HG03571 (cell line): ENCODE results near the gene CEP57L1.
A peak's percentile ranks its signal among the peaks of the same experiment; 100 is the strongest.

ENCODE experiments used
- ATAC-seq: cut with Tn5 transposase; IDR thresholded peaks from one replicate; pipeline ENCODE4 v1.9.1; 2021; ENCODE audit not compliant: unreplicated experiment

Gene CEP57L1

DNA sequence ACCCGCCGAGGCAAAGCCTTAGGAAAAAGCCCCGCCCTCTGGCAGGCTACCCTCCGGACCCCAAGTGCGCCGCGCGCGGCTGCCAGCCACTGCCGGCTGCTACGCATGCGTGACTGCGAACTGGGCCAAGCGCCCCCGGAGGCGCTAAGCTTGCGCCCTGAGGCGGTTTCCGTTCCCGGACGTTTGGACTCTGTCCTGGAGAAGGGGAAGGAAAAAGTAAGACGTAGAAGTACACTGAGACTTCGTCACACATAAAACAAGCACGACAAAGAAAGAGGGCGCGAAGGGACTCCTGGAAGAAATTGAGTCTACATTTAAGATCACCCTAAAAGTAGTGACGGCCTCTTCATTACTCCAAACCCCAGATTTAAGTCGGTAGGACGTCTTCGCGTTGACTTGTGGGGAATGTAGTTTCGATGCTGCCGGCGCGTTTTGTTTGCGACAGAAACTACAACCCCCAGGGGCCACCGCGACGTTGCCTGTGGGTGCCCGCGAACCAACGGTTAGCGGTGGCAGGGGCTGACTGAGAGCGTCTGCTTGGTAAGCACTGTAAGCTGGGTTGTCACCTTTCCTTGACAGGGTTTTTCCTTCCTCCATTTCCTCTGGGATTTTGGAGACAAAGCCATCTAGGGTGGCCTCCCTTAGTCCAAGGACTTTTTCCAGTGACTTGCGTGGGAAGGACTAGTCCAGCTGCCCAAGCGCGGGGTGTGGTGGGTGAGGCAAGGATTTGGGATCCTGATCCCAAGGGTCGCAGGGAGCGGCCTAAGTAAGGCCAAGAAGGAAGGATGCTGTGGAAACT, at the start of gene CEP57L1:
Gene CEP57L1, plus strand, starts transcription at position 472 of the 799 bp plus-strand sequence. CDS start 49,715 bp downstream, outside the sequence.
- ATAC-seq, result peak; percentile 71

DNA sequence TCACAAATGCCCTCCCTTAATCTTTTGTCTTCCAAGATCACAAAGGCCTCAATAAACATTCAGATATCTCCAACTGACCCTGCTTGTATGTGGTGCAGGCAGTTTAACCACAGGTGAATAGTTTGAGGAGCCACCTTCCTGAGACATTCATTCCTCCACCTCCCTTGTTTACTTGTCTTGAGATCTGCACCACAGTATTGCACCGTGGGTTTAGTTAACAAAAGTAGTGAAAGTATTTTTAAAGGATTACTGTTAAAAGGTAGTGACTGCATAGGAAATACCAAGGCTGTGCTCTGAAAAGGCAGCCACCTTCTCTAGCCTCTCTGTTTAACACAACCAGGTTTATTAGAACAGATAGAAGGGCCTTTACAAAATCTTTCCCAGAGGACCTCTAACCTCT, 47.1 kb upstream of the CEP57L1 start:
- no peak for ATAC-seq

DNA sequence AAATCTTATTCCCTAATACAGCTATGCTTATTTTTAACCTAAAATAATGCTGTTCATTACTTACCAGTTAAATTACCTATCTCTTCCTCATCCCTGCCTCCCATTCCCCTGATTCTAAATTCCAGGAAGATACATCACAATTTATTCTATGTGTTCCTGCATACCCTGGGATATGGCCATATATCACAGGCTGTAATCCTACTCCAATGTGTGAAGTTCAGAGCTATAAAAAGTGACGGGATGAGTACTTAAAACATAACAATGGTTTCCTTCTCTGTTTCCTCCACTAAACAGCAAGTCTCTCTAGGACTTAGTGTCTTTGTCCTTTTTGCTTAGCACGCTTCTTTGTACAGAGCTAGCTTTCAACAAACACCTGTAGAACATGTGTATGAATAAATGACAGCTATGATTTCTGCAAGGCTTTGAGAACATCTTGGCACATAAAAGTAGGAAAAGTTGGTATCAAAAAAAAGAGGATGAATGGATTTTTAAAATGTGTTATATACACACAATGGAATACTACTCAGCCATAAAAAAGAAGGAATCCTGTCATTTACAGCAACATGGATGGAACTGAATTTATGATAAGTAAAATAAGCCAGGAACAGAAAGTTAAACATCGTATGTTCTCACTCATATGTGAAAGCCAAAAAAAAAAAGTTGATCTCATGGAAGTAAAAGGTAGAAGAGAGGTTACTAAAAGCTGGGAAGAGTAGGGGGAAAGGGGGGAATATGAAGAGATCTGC, 46.5 kb upstream of the CEP57L1 start:
- no peak for ATAC-seq

DNA sequence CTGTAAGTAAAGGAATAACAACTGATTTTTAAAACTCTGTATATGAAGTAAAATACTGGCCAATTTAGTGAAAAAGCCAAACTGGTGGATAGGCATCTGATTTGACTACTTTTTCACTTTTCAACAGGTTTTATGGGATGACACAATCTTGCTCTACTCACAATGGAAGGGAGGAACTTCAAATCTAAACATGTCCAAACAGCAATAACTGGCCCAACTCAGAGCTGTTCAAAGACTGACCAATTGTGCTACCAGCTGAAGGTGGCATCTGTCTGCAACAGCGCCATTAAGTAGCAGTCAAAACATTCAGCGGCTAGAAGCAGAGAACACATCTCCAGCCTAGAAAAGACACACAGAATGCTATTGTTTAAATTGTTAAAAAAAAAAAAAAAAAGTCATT, 45.3 kb upstream of the CEP57L1 start:
- no peak for ATAC-seq

DNA sequence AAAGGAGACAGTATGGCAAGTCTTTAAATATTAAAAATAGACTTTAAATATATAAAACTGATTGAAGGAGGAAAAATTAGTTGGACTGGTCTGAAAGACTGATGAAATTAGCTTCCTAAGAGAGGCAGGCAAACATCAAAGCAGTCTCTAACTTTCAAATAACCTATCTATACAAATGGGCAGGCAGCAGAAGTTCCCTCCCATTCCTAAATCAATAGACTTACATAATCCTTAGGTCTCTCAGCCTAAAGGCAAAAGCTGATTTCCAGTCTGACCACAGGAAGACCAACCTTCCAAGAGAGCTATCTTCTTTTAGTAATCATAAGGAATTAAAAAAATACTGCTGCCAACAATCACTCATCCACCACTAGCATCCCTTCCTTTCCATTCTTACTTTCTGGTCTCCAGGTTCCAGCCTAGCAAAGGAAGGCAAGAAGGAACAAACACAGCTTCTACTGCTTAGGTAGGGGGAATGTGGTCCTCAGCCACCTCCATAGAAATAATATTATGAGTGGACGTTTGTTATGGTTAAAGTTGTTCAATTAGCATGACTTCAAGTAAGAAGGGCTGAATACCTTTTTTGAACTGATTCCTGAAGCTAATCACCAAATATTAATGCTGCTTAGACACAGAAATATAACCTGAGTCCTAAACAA, 44.7 kb upstream of the CEP57L1 start:
- no peak for ATAC-seq

DNA sequence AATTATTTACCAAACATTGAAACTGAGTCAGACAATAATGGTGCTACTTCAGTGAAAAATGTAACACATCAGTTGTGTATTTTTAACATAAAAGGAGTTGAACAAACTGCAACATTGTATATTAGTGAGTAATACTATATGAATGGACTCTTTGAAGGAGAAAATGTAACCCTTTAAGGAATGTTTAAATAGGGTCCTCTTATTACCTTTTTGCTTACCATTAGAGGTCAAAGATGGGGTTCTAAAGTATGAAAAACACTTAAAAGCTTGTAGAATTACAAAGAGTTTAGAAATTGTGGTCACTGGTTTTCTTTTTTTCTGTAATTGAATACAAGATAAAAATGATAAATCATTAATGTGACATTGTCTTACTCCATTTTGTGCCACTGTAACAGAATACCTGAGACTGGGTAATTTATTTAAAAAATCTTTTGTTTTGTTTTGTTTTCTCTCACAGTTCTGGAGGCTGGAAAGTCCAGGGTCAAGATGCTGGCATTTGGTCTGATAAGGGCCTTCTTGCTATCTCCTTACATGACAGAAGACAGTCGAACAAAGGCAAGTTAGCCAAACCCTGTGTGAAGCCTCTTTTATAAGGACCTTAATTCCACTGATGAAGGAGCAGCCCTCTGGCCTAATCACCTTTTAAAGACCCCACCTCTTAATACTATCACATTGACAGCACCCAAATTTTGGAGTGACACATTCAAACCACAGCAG, 43.8 kb upstream of the CEP57L1 start:
- ATAC-seq, result no peak

DNA sequence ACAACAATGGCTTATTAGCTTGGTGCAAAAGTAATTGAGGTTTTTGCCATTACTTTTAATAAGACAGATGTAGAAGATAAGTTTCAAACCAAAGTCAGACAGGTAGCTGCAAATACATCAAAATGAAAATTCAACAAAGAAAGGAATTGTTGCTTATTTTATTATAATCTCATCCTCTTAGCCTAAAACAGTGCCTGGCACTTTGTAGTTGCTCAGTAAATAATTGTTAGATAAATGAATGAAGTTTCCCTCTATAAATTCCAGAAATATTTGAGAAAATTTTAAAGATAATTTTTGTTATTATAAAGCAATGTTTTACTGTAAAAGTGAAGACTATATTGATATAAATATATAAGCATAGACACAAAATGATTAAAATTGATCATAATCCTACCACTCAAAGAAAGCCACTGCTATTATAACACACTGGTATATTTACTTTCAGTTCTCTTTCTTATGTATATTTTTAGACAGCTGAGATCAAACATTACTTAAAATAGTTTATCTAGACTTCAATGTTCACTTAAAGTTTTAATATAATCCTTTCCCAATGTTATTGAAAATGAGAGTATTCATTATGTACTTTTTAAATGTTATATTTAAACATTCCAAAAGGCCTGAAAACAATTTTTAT, 43.2 kb upstream of the CEP57L1 start:
- ATAC-seq, result no peak

DNA sequence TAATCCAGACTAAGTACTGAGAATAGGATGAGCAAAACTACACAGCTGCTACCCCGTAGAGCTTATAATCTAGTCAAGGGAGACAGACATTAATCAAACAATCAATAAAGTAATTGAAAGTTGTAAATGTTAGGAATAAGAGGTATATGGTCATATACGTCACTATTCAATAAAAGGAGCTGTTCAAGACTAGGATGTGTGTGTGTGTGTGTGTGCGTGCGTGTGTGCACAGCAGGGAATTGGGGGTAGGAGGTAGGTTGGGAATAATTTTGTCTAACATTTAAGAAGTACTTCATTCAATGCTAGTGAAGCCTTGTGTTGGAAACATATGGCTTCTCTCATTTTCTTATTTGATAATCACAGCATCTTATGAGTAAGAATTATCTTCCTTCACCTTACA, 42.5 kb upstream of the CEP57L1 start:
- ATAC-seq, result no peak

DNA sequence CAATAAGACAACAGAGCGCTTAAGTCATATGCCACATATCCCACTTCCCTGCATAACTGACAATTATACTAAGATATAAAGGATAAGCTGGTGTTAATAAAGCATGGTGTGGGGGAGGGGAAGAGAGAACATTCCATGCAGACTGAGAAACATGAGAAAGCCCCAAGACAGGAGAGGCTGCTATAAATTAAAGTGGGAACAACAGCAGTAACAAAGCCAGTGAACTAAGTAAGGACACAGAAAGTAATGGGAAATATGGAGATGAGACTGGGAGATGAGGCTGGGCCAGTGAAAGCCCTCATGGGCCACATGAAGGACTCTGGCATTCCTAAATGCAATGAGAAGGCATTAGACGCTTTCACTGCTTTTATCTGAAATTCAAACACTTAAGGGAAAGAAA, 42.0 kb upstream of the CEP57L1 start:
- ATAC-seq, result no peak

DNA sequence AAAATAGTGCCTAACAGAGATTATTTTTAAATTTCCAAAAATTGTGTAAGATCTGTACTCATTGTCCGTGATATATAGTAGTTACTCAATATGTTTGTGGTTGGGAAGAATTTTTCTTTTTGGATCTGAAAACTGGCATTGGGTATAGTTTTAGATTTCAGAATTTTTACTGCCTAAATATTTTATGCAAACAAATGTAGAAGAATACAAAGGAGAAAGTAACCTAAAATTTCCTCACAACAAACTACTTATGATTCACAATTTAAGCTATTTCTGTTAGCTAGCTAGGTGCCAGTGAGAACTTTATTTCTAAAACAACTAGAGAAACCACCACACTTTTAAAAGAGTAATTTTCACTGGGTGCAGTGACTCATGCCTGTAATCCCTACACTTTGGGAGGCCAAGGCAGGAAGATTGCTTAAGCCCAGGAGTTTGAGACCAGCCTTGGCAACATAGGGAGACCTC, 39.5 kb upstream of the CEP57L1 start:
- ATAC-seq, result no peak

DNA sequence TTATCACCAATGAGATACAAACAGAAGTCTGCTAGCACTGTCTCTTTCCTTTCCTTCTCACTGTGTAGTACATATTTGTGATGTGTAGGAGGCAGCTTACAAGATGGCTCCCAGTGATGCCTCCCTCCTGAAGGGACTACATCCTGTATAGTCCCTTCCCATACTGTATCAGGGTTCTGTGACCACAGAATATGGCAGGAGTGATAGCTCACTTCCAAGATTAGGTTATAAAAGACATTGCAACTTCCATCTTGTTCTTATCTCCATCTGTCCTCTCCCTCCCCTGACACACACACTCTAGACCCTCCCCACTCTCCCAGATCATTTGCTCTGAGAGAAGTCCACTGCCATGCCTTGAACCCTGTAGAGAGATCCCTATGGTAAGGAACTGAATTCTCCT, 38.6 kb upstream of the CEP57L1 start:
- no peak for ATAC-seq

DNA sequence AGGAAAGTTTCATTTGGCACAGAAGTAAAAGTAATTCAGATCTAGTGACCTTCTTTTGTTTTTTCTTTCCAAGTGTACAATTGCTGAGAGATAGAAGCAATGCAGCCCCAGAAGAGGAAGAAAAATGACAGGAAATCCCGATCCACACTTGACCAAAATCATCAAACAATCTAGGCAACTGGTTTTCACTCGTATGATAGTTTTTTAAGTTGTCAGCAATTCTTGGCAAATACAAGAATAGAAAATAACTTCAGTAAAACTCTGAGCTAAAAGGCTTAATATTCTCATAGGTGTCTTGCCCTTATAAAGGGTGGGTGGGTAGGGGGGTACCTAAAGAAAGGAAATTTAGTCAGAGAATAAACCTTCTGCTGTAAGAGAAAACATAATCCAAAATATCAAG, 36.7 kb upstream of the CEP57L1 start:
- ATAC-seq, result no peak

DNA sequence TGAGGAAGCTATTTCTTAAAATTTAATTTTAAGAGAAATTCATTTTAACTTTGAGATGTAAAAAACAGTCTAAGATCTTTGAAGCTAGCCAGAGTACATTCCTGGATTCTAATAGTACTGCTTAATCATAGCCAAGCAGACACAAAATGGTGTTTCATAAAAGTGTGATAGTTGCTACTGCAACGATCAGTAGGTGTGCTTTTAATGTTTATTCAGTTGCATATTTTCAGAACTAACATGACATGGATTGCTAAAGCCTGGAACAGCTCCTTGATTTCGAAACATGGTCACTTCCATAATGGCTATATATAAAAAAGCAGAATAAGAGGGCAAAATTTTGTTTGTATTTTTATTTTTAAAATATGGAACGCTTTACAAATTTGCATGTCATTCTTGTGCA, 36.2 kb upstream of the CEP57L1 start:
- no peak for ATAC-seq

DNA sequence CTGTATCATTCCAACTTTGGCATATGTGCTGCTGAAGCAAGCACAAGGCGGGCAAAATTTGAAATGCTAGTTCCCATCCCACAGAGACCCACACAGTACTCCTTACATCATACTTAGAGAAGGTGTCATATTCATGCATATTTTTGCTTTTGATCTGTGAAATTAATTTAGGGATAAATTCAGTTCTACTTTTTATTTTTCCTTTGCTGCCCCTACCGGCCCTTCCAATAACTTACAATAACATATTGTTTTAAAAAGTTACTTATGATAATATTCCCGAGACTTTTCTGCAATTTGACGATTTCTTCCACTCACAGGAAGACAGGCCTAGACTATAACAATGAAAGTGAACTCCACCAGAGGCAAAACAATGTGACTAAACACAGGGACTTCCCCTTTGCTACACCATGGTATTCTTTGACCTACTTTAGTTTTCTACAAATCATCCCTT, 35.7 kb upstream of the CEP57L1 start:
- ATAC-seq, result no peak

DNA sequence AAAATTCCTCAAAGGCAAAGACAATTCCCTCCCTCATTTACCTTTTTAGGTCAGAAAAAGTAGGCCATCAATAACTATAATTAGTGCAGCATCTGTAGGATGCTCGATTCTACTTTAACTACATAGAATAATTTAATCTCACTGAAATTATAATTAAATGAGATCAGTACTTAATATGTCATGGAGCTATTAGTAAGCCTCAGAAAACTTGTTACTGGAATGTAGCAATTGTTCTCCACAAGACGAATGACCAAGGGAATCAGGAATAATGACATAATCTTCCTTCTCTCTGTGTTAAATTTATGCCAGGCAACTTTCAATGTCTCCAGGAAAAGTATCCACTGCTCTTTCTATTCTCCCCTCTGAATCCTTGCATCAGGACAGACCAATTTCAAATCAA, 34.7 kb upstream of the CEP57L1 start:
- ATAC-seq, result no peak

DNA sequence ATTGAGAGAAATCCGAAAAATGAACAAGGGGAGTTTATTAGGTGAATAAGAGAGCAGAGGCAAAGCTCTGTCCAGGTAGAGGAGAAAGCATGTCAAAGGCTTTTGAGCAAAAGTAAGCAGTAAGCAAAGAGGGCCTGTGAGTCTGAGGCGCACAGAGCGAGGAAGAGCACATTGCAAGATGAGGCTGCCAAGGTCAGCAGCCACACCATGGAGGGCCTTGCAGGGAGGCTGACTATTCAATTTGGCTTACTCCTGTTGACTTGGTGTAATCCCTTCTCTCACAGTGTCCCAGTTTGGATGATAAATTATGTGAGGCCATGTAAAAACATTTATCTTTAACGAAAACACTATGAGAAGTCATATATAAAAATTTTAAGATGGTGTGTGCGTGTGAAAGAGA, 33.1 kb upstream of the CEP57L1 start:
- no peak for ATAC-seq

DNA sequence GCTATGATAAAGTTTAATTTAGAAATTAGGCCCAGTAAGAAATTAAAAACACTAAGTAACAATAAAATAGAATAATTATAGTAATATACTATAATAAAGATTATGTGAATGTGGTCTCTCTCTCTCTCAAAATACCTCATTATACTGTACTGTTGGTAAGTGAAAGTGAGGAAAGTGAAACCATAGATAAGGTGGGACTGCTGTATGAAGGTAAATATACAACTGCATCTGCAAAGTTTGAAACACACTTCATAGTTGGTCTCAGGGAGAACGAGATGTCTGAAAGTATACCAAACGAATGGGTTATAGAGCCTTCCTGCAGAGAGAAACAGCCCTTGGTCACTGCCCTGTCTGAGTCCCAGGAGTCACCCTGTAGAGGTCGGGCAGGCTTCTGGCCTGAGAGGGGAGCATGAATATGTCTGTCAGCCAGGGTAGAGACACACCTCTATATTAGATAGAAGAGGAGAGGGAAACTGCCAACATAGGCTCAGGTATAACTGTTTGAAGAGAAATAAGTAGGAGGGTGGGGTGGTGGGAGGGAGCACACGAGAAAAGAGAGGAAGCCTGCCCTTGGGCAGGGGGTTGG, 32.4 kb upstream of the CEP57L1 start:
- ATAC-seq, result no peak

DNA sequence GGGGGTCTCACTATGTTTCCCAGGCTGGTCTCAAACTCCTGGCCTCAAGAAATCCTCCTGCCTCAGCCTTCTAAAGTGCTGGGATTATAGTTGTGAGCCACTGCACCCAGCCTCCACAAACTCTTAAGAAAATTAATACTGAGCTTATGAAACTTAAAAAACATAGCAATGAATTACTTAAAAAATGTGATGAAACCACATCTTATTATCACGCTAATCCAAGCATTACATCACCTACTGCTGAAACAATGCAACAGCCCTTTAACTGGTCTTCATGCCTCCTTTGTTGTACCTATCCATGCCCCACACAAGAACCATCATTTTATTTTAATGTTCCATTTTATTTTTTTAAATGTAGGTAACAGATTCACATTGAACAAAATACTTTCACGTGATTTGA, 25.6 kb upstream of the CEP57L1 start:
- ATAC-seq, result no peak

DNA sequence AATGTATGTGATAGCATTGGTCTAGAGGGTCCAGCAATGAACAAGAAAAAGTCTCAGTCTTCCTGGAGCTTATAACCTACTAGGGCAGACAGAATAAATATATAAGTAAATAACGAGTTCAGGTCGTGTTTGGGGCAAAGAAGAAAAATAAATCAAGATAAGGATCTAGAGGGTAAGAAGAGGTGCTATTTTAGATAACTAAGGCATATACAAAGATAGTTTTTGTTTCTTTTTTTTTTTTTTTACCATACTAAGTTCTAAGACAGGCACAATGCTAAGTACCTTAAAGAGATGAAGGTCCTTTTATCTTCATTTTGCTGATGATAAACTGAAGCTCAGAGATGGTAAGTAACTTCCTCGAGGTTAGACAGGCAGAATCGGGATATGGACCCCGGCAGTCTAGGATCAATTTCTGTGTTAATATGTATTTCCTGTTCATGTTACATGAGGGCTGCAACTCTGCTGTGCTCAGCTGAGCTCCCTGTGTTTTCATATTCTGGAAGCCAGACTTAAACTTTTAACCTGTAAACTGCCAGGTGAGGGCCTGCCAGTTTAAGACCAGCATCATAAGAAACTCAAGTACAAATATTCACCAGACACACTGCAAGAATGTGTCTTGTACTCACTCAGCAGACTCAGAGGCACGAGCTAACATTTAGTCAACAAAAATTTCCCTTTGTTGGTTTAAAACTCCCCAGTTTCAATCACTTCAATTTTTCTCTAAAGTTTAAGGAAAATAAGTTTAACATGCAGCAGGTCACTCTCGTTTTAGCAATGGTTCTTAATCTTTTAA, 24.0 kb upstream of the CEP57L1 start:
- no peak for ATAC-seq
